HepG2 (cell line): ENCODE results near the gene GJC1. TPM values are rescaled to one million over a fixed set of nuclear protein-coding genes. Genes with fewer than 3 reads are reported as not detected.

Source experiments
- EP300 ChIP-seq, 3 experiments: sonication (generic) in 1 of 3; formaldehyde crosslinking in 1 of 3; IDR thresholded peaks; 2 replicates each; pipeline versions ENCODE4 v1.5.1 to v1.6.1; 2011 to 2020; ENCODE audit warnings: low read depth in 2 of 3, low read length in 2 of 3, borderline replicate concordance in 1 of 3, improper control_type of control experiment in 1 of 3, mild to moderate bottlenecking in 1 of 3, missing genetic modification reagents in 1 of 3, moderate library complexity in 1 of 3
- ETV6 ChIP-seq: sonication (generic); formaldehyde crosslinking; conservative IDR thresholded peaks from 2 replicates; pipeline ENCODE4 v1.4.0; 2020; ENCODE audit warnings: missing genetic modification reagents
- GMEB1 ChIP-seq: sonication (generic); formaldehyde crosslinking; IDR thresholded peaks from 2 replicates; pipeline ENCODE4 v1.5.1; 2020; ENCODE audit warnings: missing genetic modification reagents, mild to moderate bottlenecking, borderline replicate concordance
- HMGXB3 ChIP-seq: sonication (generic); formaldehyde crosslinking; IDR thresholded peaks from 2 replicates; pipeline ENCODE4 v1.4.0; 2020; ENCODE audit warnings: missing genetic modification reagents, borderline replicate concordance
- KDM2A ChIP-seq: sonication (generic); formaldehyde crosslinking; IDR thresholded peaks from 2 replicates; pipeline ENCODE4 v1.4.0; 2020; ENCODE audit warnings: low read depth, missing genetic modification reagents, borderline replicate concordance
- KMT2B ChIP-seq: IDR thresholded peaks from 2 replicates; pipeline ENCODE4 v1.6.1; 2016; ENCODE audit warnings: missing genetic modification reagents, missing compliant biosample characterization
- MTA1 ChIP-seq: sonication (generic); formaldehyde crosslinking; IDR thresholded peaks from 2 replicates; pipeline ENCODE4 v1.4.0; 2020; ENCODE audit warnings: missing genetic modification reagents, mild to moderate bottlenecking, borderline replicate concordance
- MTF2 ChIP-seq: sonication (generic); formaldehyde crosslinking; IDR thresholded peaks from 2 replicates; pipeline ENCODE4 v1.5.0; 2020; ENCODE audit warnings: missing genetic modification reagents, borderline replicate concordance
- UBTF ChIP-seq: sonication (generic); formaldehyde crosslinking; IDR thresholded peaks from 2 replicates; pipeline ENCODE4 v1.4.0; 2020; ENCODE audit warnings: mild to moderate bottlenecking, missing genetic modification reagents
- ZBTB39 ChIP-seq: sonication (generic); formaldehyde crosslinking; IDR thresholded peaks from 2 replicates; pipeline ENCODE4 v1.5.0; 2020; ENCODE audit warnings: missing genetic modification reagents
- ZNF326 ChIP-seq: sonication (generic); formaldehyde crosslinking; IDR thresholded peaks from 2 replicates; pipeline ENCODE4 v1.4.0; 2020; ENCODE audit warnings: missing genetic modification reagents, borderline replicate concordance
- ZNF362 ChIP-seq: sonication (generic); formaldehyde crosslinking; IDR thresholded peaks from 2 replicates; pipeline ENCODE4 v1.4.0; 2020; ENCODE audit warnings: missing genetic modification reagents, mild to moderate bottlenecking, borderline replicate concordance
- ZNF569 ChIP-seq: sonication (generic); formaldehyde crosslinking; IDR thresholded peaks from 2 replicates; pipeline ENCODE4 v1.5.0; 2020; ENCODE audit warnings: mild to moderate bottlenecking, missing genetic modification reagents, moderate library complexity, borderline replicate concordance
- ZNF839 ChIP-seq: sonication (generic); formaldehyde crosslinking; IDR thresholded peaks from 2 replicates; pipeline ENCODE4 v1.4.0; 2020; ENCODE audit warnings: missing genetic modification reagents, mild to moderate bottlenecking, borderline replicate concordance
- polyA plus RNA-seq, 8 experiments: library from polyadenylated mRNA; depleted of rRNA in 3 of 8; stranded (reverse) in 7 of 8; unstranded in 1 of 8; fragments of >200 nt; fragmentation: Illumina TruSeq in 4 of 8; extraction: Trizol in 4 of 8; gene quantifications; 2 replicates each; pipeline versions ENCODE4 v1.2.1 to v1.2.3, GENCODE V29; 2011 to 2016; ENCODE audit warnings: low read depth in 4 of 8, missing spikeins in 1 of 8, mixed read lengths in 1 of 8; ENCODE audit not compliant: insufficient read depth in 1 of 8
- total RNA-seq, 5 experiments: library from RNA; depleted of rRNA; stranded (reverse); fragments of >200 nt; fragmentation: Illumina TruSeq; extraction: Trizol; gene quantifications; 2 replicates each; pipeline ENCODE4 v1.2.3, GENCODE V29; 2016; ENCODE audit warnings: low read depth in 1 of 5

The GJC1 gene
- total and polyA plus RNA-seq, 2 of the 13 experiments (the other 11 are each of a cell fraction or from before 2014, with no cell fraction given), result 1.7 TPM

- TF ChIP-seq HMGXB3 (CRISPR knock-in tag), result 0 out of 2 replicates have a peak, but pooled peaks have one; percentile 3
- no peak for TF ChIP-seq ZNF326 (CRISPR knock-in tag)
- TF ChIP-seq UBTF (CRISPR knock-in tag), result no peak
- TF ChIP-seq ZBTB39 (CRISPR knock-in tag), result no peak
- no peak; the same call in none of the 2 replicates for TF ChIP-seq ZNF362 (CRISPR knock-in tag)
- TF ChIP-seq KMT2B (CRISPR knock-in tag), result peak; percentile 19; the same call in 1 of the 2 replicates
- TF ChIP-seq ETV6 (CRISPR knock-in tag), result no peak
- no peak for TF ChIP-seq ZNF839 (CRISPR knock-in tag)
- peak; percentile 36; the same call in 1 of the 2 replicates for TF ChIP-seq MTA1
- TF ChIP-seq KDM2A, result no peak
- TF ChIP-seq ZNF569 (CRISPR knock-in tag), result peak; percentile 93; the same call in 1 of the 2 replicates
- no peak for TF ChIP-seq EP300 (IDR thresholded peaks at IDR 0.05; ENCODE audit: low read depth in 2 of 2, low read length in 2 of 2)
- no peak for TF ChIP-seq EP300 (CRISPR knock-in tag; IDR thresholded peaks at IDR 0.05; ENCODE audit: borderline replicate concordance)
- TF ChIP-seq MTF2 (CRISPR knock-in tag), result no peak
- TF ChIP-seq GMEB1 (CRISPR knock-in tag), result no peak; the same call in 1 of the 2 replicates
These were observed 54.8 kb downstream of the GJC1 start (continued) for GRCh38 chr17:44775136-44775837.
